ENCODE data around the gene MTRR. TPM values are rescaled to one million over a fixed set of nuclear protein-coding genes. Genes with fewer than 3 reads are reported as not detected.

Gene MTRR
- total and polyA plus RNA-seq, 2 of the 8 experiments (the other 6 are each of a cell fraction or from before 2014, with no cell fraction given), result 36.4 to 53.8 TPM

DNA sequence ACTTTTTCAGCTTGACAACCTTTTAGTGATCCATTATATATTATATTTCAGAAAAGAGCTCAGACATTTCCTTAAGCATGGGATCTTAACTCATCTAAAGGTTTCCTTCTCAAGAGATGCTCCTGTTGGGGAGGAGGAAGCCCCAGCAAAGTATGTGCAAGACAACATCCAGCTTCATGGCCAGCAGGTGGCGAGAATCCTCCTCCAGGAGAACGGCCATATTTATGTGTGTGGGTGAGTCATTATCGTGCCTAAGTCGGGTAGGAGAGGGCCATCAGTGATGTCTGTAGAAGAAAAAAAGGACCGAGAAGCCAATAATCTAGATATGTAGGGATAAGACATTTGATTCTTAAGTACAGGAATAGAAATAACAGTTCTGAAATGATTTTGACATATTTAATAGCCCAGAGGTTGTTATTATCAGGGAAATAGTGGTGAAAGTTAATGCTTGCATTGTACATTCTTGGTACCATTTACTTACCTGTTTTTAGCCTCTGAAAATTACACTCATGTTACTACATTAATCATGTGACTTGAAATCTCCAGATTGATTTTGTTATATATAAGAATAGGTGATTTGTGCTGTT is 28.2 kb downstream of the MTRR start:
- Histone ChIP-seq H4K5ac (ENCODE audit: insufficient read length, low read depth, low read length) (no peak overlapping the region), H4K91ac (replicated peaks; ENCODE audit: insufficient read length, low read length) (no peak overlapping the region), H3K23ac (ENCODE audit: insufficient read length) (no peak overlapping the region), H3K4me3 (ENCODE audit: extremely low read depth in 1 of 4, insufficient read depth in 2 of 4, low read depth in 3 of 4, low read length in 4 of 4) (no peak overlapping the region), H3K56ac (replicated peaks; ENCODE audit: insufficient read length, low read depth, low read length) (no peak overlapping the region), H3K79me2 (ENCODE audit: control insufficient read depth in 1 of 2, insufficient read depth in 2 of 2, low read length in 2 of 2) (no peaks in the 10 kb centered on the region), H2BK20ac (ENCODE audit: low read length) (no peak overlapping the region), H4K20me1 (replicated peaks in 1 of 2; ENCODE audit: control insufficient read depth in 1 of 2, insufficient read depth in 2 of 2, low read length in 2 of 2) (peaks cover 0 to 3% of the 10 kb centered on the region in 2 experiments), H3K27me3 (replicated peaks in 1 of 4; ENCODE audit: control insufficient read depth in 3 of 4, extremely low read depth in 1 of 4, insufficient read depth in 3 of 4, low read length in 3 of 4) (no peaks in the 10 kb centered on the region), H2BK120ac (replicated peaks; ENCODE audit: low read depth, low read length) (no peak overlapping the region), H3K79me1 (ENCODE audit: low read depth, low read length) (no peaks in the 10 kb centered on the region), H4K8ac (ENCODE audit: extremely low read depth, insufficient read depth, low read length) (no peak overlapping the region), H3K9me3 (ENCODE audit: insufficient read depth in 2 of 2, low read depth in 1 of 2, low read length in 1 of 2) (no peaks in the 10 kb centered on the region), H2BK12ac (ENCODE audit: low read depth, low read length) (no peak overlapping the region), H3K23me2 (ENCODE audit: low read depth, low read length) (no peaks in the 10 kb centered on the region), H3K27ac (ENCODE audit: low read depth, low read length) (no peak overlapping the region), H2BK15ac (ENCODE audit: low read length) (no peak overlapping the region), H2BK5ac (ENCODE audit: low read depth, low read length) (no peak overlapping the region), H2AFZ (ENCODE audit: low read length) (no peak overlapping the region), H3K14ac (ENCODE audit: insufficient read length) (no peak overlapping the region), H3K18ac (ENCODE audit: extremely low read depth, low read length) (no peak overlapping the region), H2AK5ac (ENCODE audit: low read depth, low read length) (no peak overlapping the region), H3K4me2 (ENCODE audit: insufficient read depth in 1 of 2, low read depth in 2 of 2, low read length in 2 of 2) (no peak overlapping the region), H3K4ac (replicated peaks; ENCODE audit: insufficient read length, low read depth, low read length) (no peak overlapping the region), H3K36me3 (ENCODE audit: control insufficient read depth in 2 of 4, insufficient read depth in 4 of 4, low read length in 3 of 4) (peaks cover 5 to 80% (median 50%) of the 10 kb centered on the region in 4 experiments), H3K9ac (replicated peaks in 1 of 4; ENCODE audit: extremely low read depth in 1 of 4, low read depth in 3 of 4, low read length in 3 of 4) (no peak overlapping the region), H3K4me1 (replicated peaks in 1 of 4; ENCODE audit: control insufficient read depth in 3 of 4, insufficient read depth in 4 of 4, low read length in 3 of 4) (no peaks in the 10 kb centered on the region)
- ChIA-PET POLR2A (ENCODE audit: partially characterized antibody) (no interaction called here), CTCF (ENCODE audit: partially characterized antibody) (interaction anchor here (0.7 to 0.9 kb wide), 6 partner anchors 9 to 68 kb away, joined by 3 to 7 read pairs (median 4); no protein-coding TSS in a partner anchor)
- 85% methylated on average over 5 of the region's 5 CpGs; no CpG with 5 or more reads in 1 of the 2 experiments for WGBS, 2 experiments (ENCODE audit: extremely low coverage in 1 of 2, insufficient coverage in 1 of 2, insufficient read length in 1 of 2, insufficient replicate concordance in 2 of 2, low coverage in 1 of 2, low lambda C conversion rate in 2 of 2, missing lambda C conversion rate in 1 of 2)
- peak in 1 of 2 experiments; percentile 9 for DNase-seq (ENCODE audit: low read depth in 1 of 2, low spot score in 2 of 2)
- no peak for FAIRE-seq
- TF ChIP-seq CEBPB (IDR thresholded peaks at IDR 0.05; ENCODE audit: low read depth, low read length) (no peak), EGR1 (IDR thresholded peaks at IDR 0.05; ENCODE audit: borderline replicate concordance, low read depth, low read length) (no peak), NANOG (IDR thresholded peaks at IDR 0.05; ENCODE audit: insufficient read depth, low read depth, low read length, poor library complexity, severe bottlenecking) (no peak), POU5F1 (IDR thresholded peaks at IDR 0.05; ENCODE audit: low read depth, low read length) (no peak), YY1 (IDR thresholded peaks at IDR 0.05; ENCODE audit: low read depth, low read length) (peak; percentile 80), SP2 (IDR thresholded peaks at IDR 0.05; ENCODE audit: low read length) (no peak), RAD21 (IDR thresholded peaks at IDR 0.05 in 1 of 2, conservative IDR thresholded peaks at IDR 0.05 in 1 of 2; ENCODE audit: low read depth in 2 of 2, low read length in 2 of 2) (peak; percentile 32 to 41; a peak in 3 of 4 replicates), KDM1A (IDR thresholded peaks at IDR 0.05; ENCODE audit: borderline replicate concordance, low read length) (no peak), TEAD4 (IDR thresholded peaks at IDR 0.05; ENCODE audit: low read depth, low read length) (no peak), JUND (IDR thresholded peaks at IDR 0.05; ENCODE audit: low read length) (peak; percentile 42; the same call in 1 of the 2 replicates)
- TF ChIP-seq, protein P1, sequence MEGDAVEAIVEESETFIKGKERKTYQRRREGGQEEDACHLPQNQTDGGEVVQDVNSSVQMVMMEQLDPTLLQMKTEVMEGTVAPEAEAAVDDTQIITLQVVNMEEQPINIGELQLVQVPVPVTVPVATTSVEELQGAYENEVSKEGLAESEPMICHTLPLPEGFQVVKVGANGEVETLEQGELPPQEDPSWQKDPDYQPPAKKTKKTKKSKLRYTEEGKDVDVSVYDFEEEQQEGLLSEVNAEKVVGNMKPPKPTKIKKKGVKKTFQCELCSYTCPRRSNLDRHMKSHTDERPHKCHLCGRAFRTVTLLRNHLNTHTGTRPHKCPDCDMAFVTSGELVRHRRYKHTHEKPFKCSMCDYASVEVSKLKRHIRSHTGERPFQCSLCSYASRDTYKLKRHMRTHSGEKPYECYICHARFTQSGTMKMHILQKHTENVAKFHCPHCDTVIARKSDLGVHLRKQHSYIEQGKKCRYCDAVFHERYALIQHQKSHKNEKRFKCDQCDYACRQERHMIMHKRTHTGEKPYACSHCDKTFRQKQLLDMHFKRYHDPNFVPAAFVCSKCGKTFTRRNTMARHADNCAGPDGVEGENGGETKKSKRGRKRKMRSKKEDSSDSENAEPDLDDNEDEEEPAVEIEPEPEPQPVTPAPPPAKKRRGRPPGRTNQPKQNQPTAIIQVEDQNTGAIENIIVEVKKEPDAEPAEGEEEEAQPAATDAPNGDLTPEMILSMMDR (IDR thresholded peaks at IDR 0.05; ENCODE audit: control extremely low read depth in 1 of 3, insufficient read depth in 1 of 3, low read depth in 1 of 3, low read length in 3 of 3), result peak; percentile 22 to 61 (median 57); a peak in 3 of 4 replicates

Measured in H1 (cell line).